Stimulated activated CD8-positive, alpha-beta memory T cell treated with anti-CD3 and anti-CD28 coated beads, Interleukin-4, amount 100 ng/mL, for 24 hours (primary cell): ENCODE results near the gene RGL4.
A peak's percentile ranks its signal among the peaks of the same experiment; 100 is the strongest.

Experiments used
- DNase-seq: peaks from one replicate; pipeline ENCODE4 v3.0.0-alpha.2; 2020; ENCODE audit warnings: low read depth

Gene RGL4

GRCh38 chr22:23678133-23678532, 12.7 kb upstream of the RGL4 start:
- no peak for DNase-seq

GRCh38 chr22:23681026-23681809, 9.6 kb upstream of the RGL4 start:
- no peak for DNase-seq

GRCh38 chr22:23682077-23682476, 8.7 kb upstream of the RGL4 start:
- DNase-seq, result no peak

- DNase-seq, result no peak
Observed at GRCh38 chr22:23682827-23683355, 7.9 kb upstream of the RGL4 start.

- no peak for DNase-seq
Observed at GRCh38 chr22:23683545-23683944, 7.3 kb upstream of the RGL4 start.

- no peak for DNase-seq
Observed at GRCh38 chr22:23684026-23684425, 6.8 kb upstream of the RGL4 start.

GRCh38 chr22:23684561-23685031, 6.2 kb upstream of the RGL4 start:
- no peak for DNase-seq

GRCh38 chr22:23685205-23685784, 5.5 kb upstream of the RGL4 start:
- no peak for DNase-seq

GRCh38 chr22:23686416-23687024, 4.3 kb upstream of the RGL4 start:
- no peak for DNase-seq

- no peak for DNase-seq
Observed at GRCh38 chr22:23688121-23688520, 2.7 kb upstream of the RGL4 start.

- no peak for DNase-seq
Observed at GRCh38 chr22:23688571-23688970, 2.2 kb upstream of the RGL4 start.

- no peak for DNase-seq
Observed at GRCh38 chr22:23689414-23689813, 1.4 kb upstream of the RGL4 start.

- DNase-seq, result no peak
Observed at GRCh38 chr22:23691748-23692423, 1.1 kb downstream of the RGL4 start.

- DNase-seq, result no peak
Observed at GRCh38 chr22:23692598-23693291, 1.9 kb downstream of the RGL4 start.

- no peak for DNase-seq
Observed at GRCh38 chr22:23693979-23694680, 3.3 kb downstream of the RGL4 start.

- no peak for DNase-seq
Observed at GRCh38 chr22:23695141-23695540, 4.3 kb downstream of the RGL4 start.

- no peak for DNase-seq
Observed at GRCh38 chr22:23695571-23696325, 4.9 kb downstream of the RGL4 start.

GRCh38 chr22:23696326-23696851, 5.6 kb downstream of the RGL4 start:
- DNase-seq, result peak; percentile 62

GRCh38 chr22:23697031-23697970, 6.5 kb downstream of the RGL4 start:
- no peak for DNase-seq
